ENCODE results near the gene TDRD12. TPM values are rescaled to one million over a fixed set of nuclear protein-coding genes. Genes with fewer than 3 reads are reported as not detected.

TDRD12 gene
- total RNA-seq, 1 donor from 2014 or later: 1.6 TPM

- Histone ChIP-seq H3K27ac (ENCODE audit: low read depth, low read length) (no peak within 1 kb of the TSS), H3K36me3 (ENCODE audit: control insufficient read depth in 3 of 3, insufficient read depth in 3 of 3, low read length in 3 of 3) (no peaks in the 10 kb centered on the region), H3K9ac (ENCODE audit: low read depth in 1 of 3, low read length in 3 of 3) (no peak within 1 kb of the TSS), H3K4me1 (ENCODE audit: control insufficient read depth in 3 of 3, insufficient read depth in 3 of 3, low read length in 3 of 3) (no peaks in the 10 kb centered on the region), H3K27me3 (ENCODE audit: control insufficient read depth in 3 of 3, insufficient read depth in 3 of 3, low read length in 3 of 3) (no peaks in the 10 kb centered on the region), H3K4me3 (ENCODE audit: low read length in 3 of 3) (no peak within 1 kb of the TSS), H3K9me3 (ENCODE audit: control insufficient read depth in 3 of 3, low read length in 3 of 3) (no peaks in the 10 kb centered on the region)
These were observed 149.9 kb downstream of the TDRD12 start, which contains the start of gene SLC7A9 for GRCh38 chr19:32869369-32869965. Gene SLC7A9, minus strand, starts transcription at chr19:32869767. Its CDS starts 1,233 bp downstream, at chr19:32868534.

- Histone ChIP-seq H3K36me3 (ENCODE audit: control insufficient read depth in 3 of 3, insufficient read depth in 3 of 3, low read length in 3 of 3) (no peaks in the 10 kb centered on the region), H3K4me3 (ENCODE audit: low read length in 3 of 3) (no peak overlapping the region), H3K4me1 (ENCODE audit: control insufficient read depth in 3 of 3, insufficient read depth in 3 of 3, low read length in 3 of 3) (no peaks in the 10 kb centered on the region), H3K27me3 (ENCODE audit: control insufficient read depth in 3 of 3, insufficient read depth in 3 of 3, low read length in 3 of 3) (no peaks in the 10 kb centered on the region), H3K9me3 (ENCODE audit: control insufficient read depth in 3 of 3, low read length in 3 of 3) (no peaks in the 10 kb centered on the region), H3K9ac (ENCODE audit: low read depth in 1 of 3, low read length in 3 of 3) (no peak overlapping the region), H3K27ac (ENCODE audit: low read depth, low read length) (no peak overlapping the region)
These were observed 150.5 kb downstream of the TDRD12 start for GRCh38 chr19:32869966-32870573.

GRCh38 chr19:32870981-32871451 lies 151.4 kb downstream of the TDRD12 start:
- Histone ChIP-seq H3K27ac (ENCODE audit: low read depth, low read length) (no peak overlapping the region), H3K36me3 (ENCODE audit: control insufficient read depth in 3 of 3, insufficient read depth in 3 of 3, low read length in 3 of 3) (no peaks in the 10 kb centered on the region), H3K9me3 (ENCODE audit: control insufficient read depth in 3 of 3, low read length in 3 of 3) (no peaks in the 10 kb centered on the region), H3K4me3 (ENCODE audit: low read length in 3 of 3) (no peak overlapping the region), H3K27me3 (ENCODE audit: control insufficient read depth in 3 of 3, insufficient read depth in 3 of 3, low read length in 3 of 3) (no peaks in the 10 kb centered on the region), H3K4me1 (ENCODE audit: control insufficient read depth in 3 of 3, insufficient read depth in 3 of 3, low read length in 3 of 3) (no peaks in the 10 kb centered on the region), H3K9ac (ENCODE audit: low read depth in 1 of 3, low read length in 3 of 3) (no peak overlapping the region)

- no peaks in the 10 kb centered on the region for H3K4me1 ChIP-seq (ENCODE audit: control insufficient read depth in 3 of 3, insufficient read depth in 3 of 3, low read length in 3 of 3)
- H3K9me3 ChIP-seq (ENCODE audit: control insufficient read depth in 3 of 3, low read length in 3 of 3): no peaks in the 10 kb centered on the region
- H3K27me3 ChIP-seq (ENCODE audit: control insufficient read depth in 3 of 3, insufficient read depth in 3 of 3, low read length in 3 of 3): no peaks in the 10 kb centered on the region
- no peak overlapping the region for H3K9ac ChIP-seq (ENCODE audit: low read depth in 1 of 3, low read length in 3 of 3)
- no peak overlapping the region for H3K4me3 ChIP-seq (ENCODE audit: low read length in 3 of 3)
- no peak overlapping the region for H3K27ac ChIP-seq (ENCODE audit: low read depth, low read length)
- no peaks in the 10 kb centered on the region for H3K36me3 ChIP-seq (ENCODE audit: control insufficient read depth in 3 of 3, insufficient read depth in 3 of 3, low read length in 3 of 3)
These were observed 152.8 kb downstream of the TDRD12 start for GRCh38 chr19:32872391-32872790.

- Histone ChIP-seq H3K4me1 (ENCODE audit: control insufficient read depth in 3 of 3, insufficient read depth in 3 of 3, low read length in 3 of 3) (no peaks in the 10 kb centered on the region), H3K27ac (ENCODE audit: low read depth, low read length) (no peak overlapping the region), H3K36me3 (ENCODE audit: control insufficient read depth in 3 of 3, insufficient read depth in 3 of 3, low read length in 3 of 3) (peaks cover 0 to 2% (median under 1%) of the 10 kb centered on the region in 3 donors), H3K27me3 (ENCODE audit: control insufficient read depth in 3 of 3, insufficient read depth in 3 of 3, low read length in 3 of 3) (no peaks in the 10 kb centered on the region), H3K9me3 (ENCODE audit: control insufficient read depth in 3 of 3, low read length in 3 of 3) (no peaks in the 10 kb centered on the region), H3K4me3 (ENCODE audit: low read length in 3 of 3) (no peak overlapping the region), H3K9ac (ENCODE audit: low read depth in 1 of 3, low read length in 3 of 3) (no peak overlapping the region)
These were observed 153.8 kb downstream of the TDRD12 start for GRCh38 chr19:32873247-32873959.

GRCh38 chr19:32874605-32875004 lies 155.0 kb downstream of the TDRD12 start:
- Histone ChIP-seq H3K4me1 (ENCODE audit: control insufficient read depth in 3 of 3, insufficient read depth in 3 of 3, low read length in 3 of 3) (no peaks in the 10 kb centered on the region), H3K4me3 (ENCODE audit: low read length in 3 of 3) (no peak overlapping the region), H3K27ac (ENCODE audit: low read depth, low read length) (no peak overlapping the region), H3K9me3 (ENCODE audit: control insufficient read depth in 3 of 3, low read length in 3 of 3) (no peaks in the 10 kb centered on the region), H3K27me3 (ENCODE audit: control insufficient read depth in 3 of 3, insufficient read depth in 3 of 3, low read length in 3 of 3) (no peaks in the 10 kb centered on the region), H3K9ac (ENCODE audit: low read depth in 1 of 3, low read length in 3 of 3) (no peak overlapping the region), H3K36me3 (ENCODE audit: control insufficient read depth in 3 of 3, insufficient read depth in 3 of 3, low read length in 3 of 3) (peaks cover under 1 to 4% (median 4%) of the 10 kb centered on the region in 3 donors)

- no peaks in the 10 kb centered on the region for H3K4me1 ChIP-seq (ENCODE audit: control insufficient read depth in 3 of 3, insufficient read depth in 3 of 3, low read length in 3 of 3)
- H3K4me3 ChIP-seq (ENCODE audit: low read length in 3 of 3): no peak overlapping the region
- H3K36me3 ChIP-seq (ENCODE audit: control insufficient read depth in 3 of 3, insufficient read depth in 3 of 3, low read length in 3 of 3): peaks cover 4 to 5% (median 4%) of the 10 kb centered on the region in 3 donors
- no peak overlapping the region for H3K9ac ChIP-seq (ENCODE audit: low read depth in 1 of 3, low read length in 3 of 3)
- no peaks in the 10 kb centered on the region for H3K27me3 ChIP-seq (ENCODE audit: control insufficient read depth in 3 of 3, insufficient read depth in 3 of 3, low read length in 3 of 3)
- no peaks in the 10 kb centered on the region for H3K9me3 ChIP-seq (ENCODE audit: control insufficient read depth in 3 of 3, low read length in 3 of 3)
- no peak overlapping the region for H3K27ac ChIP-seq (ENCODE audit: low read depth, low read length)
These were observed 155.9 kb downstream of the TDRD12 start for GRCh38 chr19:32875428-32875827.

GRCh38 chr19:32876236-32876918 lies 156.8 kb downstream of the TDRD12 start:
- peaks cover 4 to 5% (median 4%) of the 10 kb centered on the region in 3 donors for H3K36me3 ChIP-seq (ENCODE audit: control insufficient read depth in 3 of 3, insufficient read depth in 3 of 3, low read length in 3 of 3)
- H3K27ac ChIP-seq (ENCODE audit: low read depth, low read length): no peak overlapping the region
- no peak overlapping the region for H3K4me3 ChIP-seq (ENCODE audit: low read length in 3 of 3)
- H3K9ac ChIP-seq (ENCODE audit: low read depth in 1 of 3, low read length in 3 of 3): no peak overlapping the region
- no peaks in the 10 kb centered on the region for H3K27me3 ChIP-seq (ENCODE audit: control insufficient read depth in 3 of 3, insufficient read depth in 3 of 3, low read length in 3 of 3)
- H3K9me3 ChIP-seq (ENCODE audit: control insufficient read depth in 3 of 3, low read length in 3 of 3): no peaks in the 10 kb centered on the region
- H3K4me1 ChIP-seq (ENCODE audit: control insufficient read depth in 3 of 3, insufficient read depth in 3 of 3, low read length in 3 of 3): no peaks in the 10 kb centered on the region

- Histone ChIP-seq H3K4me3 (ENCODE audit: low read length in 3 of 3) (no peak overlapping the region), H3K27me3 (ENCODE audit: control insufficient read depth in 3 of 3, insufficient read depth in 3 of 3, low read length in 3 of 3) (no peaks in the 10 kb centered on the region), H3K4me1 (ENCODE audit: control insufficient read depth in 3 of 3, insufficient read depth in 3 of 3, low read length in 3 of 3) (no peaks in the 10 kb centered on the region), H3K9ac (ENCODE audit: low read depth in 1 of 3, low read length in 3 of 3) (no peak overlapping the region), H3K27ac (ENCODE audit: low read depth, low read length) (no peak overlapping the region), H3K9me3 (ENCODE audit: control insufficient read depth in 3 of 3, low read length in 3 of 3) (no peaks in the 10 kb centered on the region), H3K36me3 (ENCODE audit: control insufficient read depth in 3 of 3, insufficient read depth in 3 of 3, low read length in 3 of 3) (peaks cover 4 to 5% (median 4%) of the 10 kb centered on the region in 3 donors)
These were observed 157.3 kb downstream of the TDRD12 start for GRCh38 chr19:32876919-32877285.

Data from skeletal muscle tissue (tissue), 4 donors.